Dermis microvascular lymphatic vessel endothelial cell (primary cell): ENCODE data around the gene CSPG4. TPM values are rescaled to one million over a fixed set of nuclear protein-coding genes. Genes with fewer than 3 reads are reported as not detected.
A peak's percentile ranks its signal among the peaks of the same experiment; 100 is the strongest.

ENCODE experiments used
- DNase-seq, 2 donors: peaks; one replicate each; pipeline versions ENCODE4 v3.0.0 to v3.0.0-alpha.2; 2010; ENCODE audit warnings: low read depth in 2 of 2
- total RNA-seq: library from RNA; depleted of rRNA; stranded (reverse); fragments of >200 nt; gene quantifications from 2 replicates; pipeline ENCODE4 v1.2.1, GENCODE V29; 2014

CSPG4 gene
- total RNA-seq, 1 donor from 2014 or later: under 0.01 TPM

GRCh38 chr15:75672646-75673425 lies 39.8 kb downstream of the CSPG4 start:
- DNase-seq: no peak

- no peak for DNase-seq
These were observed 40.7 kb downstream of the CSPG4 start for GRCh38 chr15:75671730-75672602.

GRCh38 chr15:75669879-75670212 lies 42.8 kb downstream of the CSPG4 start:
- DNase-seq: no peak

- DNase-seq: no peak
These were observed 43.3 kb downstream of the CSPG4 start for GRCh38 chr15:75669191-75669878.

- peak; percentile 91 to 95 for DNase-seq
These were observed 45.7 kb downstream of the CSPG4 start for GRCh38 chr15:75666823-75667501.

- no peak for DNase-seq
These were observed 48.7 kb downstream of the CSPG4 start for GRCh38 chr15:75663931-75664421.

GRCh38 chr15:75662823-75663519 lies 49.7 kb downstream of the CSPG4 start:
- no peak for DNase-seq

GRCh38 chr15:75661756-75662140 lies 50.9 kb downstream of the CSPG4 start:
- DNase-seq: no peak

GRCh38 chr15:75661100-75661755 lies 51.4 kb downstream of the CSPG4 start:
- peak; percentile 40 to 78 for DNase-seq

- no peak for DNase-seq
These were observed 52.6 kb downstream of the CSPG4 start for GRCh38 chr15:75659928-75660645.

- DNase-seq: no peak
These were observed 53.4 kb downstream of the CSPG4 start for GRCh38 chr15:75659141-75659771.

- DNase-seq: no peak
These were observed 55.8 kb downstream of the CSPG4 start for GRCh38 chr15:75656813-75657212.

- DNase-seq: no peak
These were observed 56.3 kb downstream of the CSPG4 start for GRCh38 chr15:75656331-75656730.

- DNase-seq: no peak
These were observed 56.7 kb downstream of the CSPG4 start for GRCh38 chr15:75655931-75656330.

GRCh38 chr15:75654201-75654907 lies 58.3 kb downstream of the CSPG4 start:
- DNase-seq: no peak

- DNase-seq: no peak
These were observed 59.2 kb downstream of the CSPG4 start for GRCh38 chr15:75653347-75653913.

- DNase-seq: no peak
These were observed 60.7 kb downstream of the CSPG4 start for GRCh38 chr15:75651810-75652543.
